Activated CD4-positive, alpha-beta T cell treated with anti-CD3 and anti-CD28 coated beads, Interleukin-2, amount 50 U/mL, for 16 hours (primary cell): ENCODE data around the gene CCDC102A.
"Not testable (repeated sequence)": the region's sequence is repeated elsewhere in the genome, so short reads cannot be mapped to it uniquely, and the experiment has no call there.

Source experiments
- DNase-seq: peaks from one replicate; pipeline ENCODE4 v3.0.0-alpha.2; 2020

Gene CCDC102A

GRCh38 chr16:57499941-57500340 is 36.4 kb downstream of the CCDC102A start:
- DNase-seq: not testable (repeated sequence)

DNA sequence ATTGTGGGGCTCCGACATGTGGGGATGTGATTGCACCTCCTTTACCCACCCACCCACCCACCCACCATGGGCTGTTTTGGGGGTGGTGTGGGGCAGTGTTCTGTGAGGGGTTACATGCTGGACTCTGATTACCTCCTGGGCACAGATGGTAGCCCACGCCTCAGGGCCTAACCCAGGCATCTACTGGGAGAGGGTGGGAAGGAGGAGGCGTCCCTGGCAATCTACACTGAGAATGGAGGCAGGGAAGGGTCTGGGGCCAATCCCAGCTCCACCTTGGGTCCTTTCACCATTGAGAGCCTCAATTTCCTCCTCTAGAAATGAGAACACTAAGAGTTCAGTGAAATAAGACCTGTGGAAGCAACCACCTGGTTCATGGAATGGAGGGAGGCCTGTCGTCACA is 38.3 kb downstream of the CCDC102A start:
- DNase-seq: no peak

DNA sequence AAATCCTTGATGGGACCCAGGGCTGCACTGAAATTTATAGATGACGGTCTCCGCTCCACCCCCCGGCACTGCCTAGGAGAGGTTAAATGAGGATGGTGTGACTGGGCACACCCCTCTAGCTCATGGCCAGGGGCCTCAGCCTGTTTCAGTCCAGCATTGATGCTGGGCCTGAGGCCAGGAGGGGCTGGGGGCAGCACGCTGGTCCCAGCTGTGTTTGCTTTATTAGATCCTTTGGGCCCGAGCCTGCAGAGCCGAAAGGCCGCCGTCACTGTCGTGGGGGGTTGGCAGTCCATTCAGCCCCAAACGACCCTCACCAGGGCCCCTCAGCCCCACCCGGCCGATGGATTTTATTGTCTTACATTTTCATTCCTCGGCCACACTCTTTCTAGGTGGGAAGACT is 39.2 kb downstream of the CCDC102A start:
- DNase-seq: no peak

DNA sequence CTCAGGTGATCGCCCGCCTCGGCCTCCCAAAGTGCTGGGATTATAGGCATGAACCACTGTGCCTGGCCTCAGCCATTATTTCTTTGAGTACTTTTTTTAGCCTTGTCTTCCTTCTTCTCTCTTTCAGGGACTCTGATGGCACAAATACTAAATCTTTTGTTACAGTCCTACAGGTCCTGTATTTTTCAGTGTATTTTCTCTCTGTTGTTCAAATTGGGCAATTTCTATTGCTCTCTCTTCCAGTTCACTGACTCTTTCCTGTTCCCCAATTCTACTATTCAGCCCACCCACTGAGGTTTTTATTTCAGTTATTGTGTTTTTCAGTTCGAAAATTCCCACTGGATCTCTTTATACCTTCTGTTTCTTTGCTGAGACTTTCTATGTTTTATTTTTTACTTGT is 42.6 kb downstream of the CCDC102A start:
- no peak for DNase-seq

GRCh38 chr16:57489229-57489628 is 47.1 kb downstream of the CCDC102A start:
- no peak for DNase-seq

DNA sequence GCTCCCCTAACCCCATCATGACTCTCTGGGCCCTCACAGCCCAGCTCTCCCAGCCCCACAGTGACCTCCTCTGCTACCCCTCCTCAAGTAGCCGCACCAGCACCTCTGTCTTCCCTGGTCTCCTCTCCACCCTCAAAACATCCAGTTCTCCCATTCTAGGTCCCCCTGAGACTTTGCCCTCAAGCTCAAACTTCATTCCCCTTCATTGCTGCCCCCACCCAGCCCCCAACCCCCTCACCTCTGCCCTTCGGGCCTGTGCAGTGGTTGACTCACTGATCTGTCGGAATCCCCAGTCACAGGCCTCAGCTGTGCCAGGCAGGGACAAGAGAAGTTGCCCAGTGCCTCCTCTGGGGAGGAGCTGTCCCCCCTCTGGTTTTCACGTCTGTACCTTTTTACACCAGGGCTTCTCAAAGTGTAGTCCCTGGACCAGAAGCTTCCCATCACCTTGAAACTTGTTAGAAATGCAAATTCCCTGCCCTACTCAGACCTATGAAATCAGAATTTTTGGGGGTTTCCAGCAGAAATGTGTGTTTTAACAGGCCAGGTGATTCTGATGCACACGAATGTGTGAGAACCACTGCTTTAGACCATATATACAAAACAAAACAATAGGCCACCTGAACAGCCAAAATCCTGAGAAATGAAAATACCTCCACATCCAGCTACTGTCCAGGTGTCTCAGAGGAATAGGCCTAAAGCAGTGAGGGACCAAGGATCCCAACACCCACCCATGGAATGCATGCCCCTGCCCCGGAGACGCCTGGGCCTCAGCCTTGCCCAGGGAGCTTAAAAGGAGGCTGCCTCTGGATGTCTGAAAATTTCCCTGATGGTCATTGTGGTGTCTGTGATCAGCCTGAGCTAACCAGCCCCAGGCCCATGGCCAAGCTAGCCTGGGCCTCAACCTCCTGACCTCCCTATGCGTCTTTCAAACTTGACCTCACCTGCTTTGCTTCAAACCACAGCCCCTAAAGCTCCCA is 49.2 kb downstream of the CCDC102A start:
- no peak for DNase-seq

DNA sequence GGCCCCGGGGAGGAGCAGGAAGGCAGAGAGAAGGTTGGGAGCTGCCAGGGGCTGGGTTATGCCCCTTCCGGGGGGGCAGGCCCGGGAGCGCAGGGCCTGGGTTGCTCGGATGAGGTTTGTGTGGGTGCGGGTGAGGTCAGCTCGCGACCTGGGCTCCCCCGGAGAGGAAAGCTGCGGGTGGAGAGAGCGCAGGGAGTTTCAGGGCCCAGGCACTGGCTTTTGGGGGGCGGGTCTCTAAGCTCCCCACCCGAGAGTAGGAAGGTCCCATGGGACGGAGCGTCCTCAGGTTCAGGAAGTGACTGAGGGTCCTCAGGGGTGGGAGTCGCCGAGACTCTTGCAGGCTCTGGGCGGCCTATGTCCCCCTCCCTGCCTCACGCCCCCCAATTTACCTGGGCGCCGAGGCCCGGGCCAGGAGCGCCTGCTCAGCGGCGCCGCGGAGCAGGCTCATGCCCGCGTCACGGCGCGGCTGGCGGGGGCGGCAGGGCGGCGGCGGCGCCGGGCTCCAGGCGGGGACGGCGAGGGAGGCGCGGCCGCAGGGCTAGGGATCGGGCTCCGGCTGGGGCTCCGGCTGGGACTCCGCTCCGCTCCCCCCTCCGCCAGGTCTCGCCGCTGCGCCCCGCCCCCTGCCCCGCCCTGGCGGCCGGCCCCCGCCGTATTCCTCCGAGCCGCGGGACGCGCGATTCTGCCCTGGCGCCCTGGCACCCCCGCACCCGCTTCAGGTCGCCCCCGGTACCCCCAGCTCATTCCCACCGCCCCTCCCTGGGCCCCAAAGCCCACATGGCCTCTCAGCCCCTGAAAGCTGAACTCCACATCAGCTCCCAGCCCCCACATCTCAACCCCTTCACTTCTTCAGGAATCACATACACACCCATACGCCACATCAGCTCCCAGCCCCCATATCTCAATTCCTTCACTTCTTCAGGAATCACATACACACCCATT is 50.2 kb downstream of the CCDC102A start, which contains the start of gene DOK4:
Gene DOK4 (minus strand): TSS at position 578 of the 942 bp plus-strand sequence. CDS start 6,986 bp downstream, outside the sequence.
- DNase-seq: peak; percentile 79

GRCh38 chr16:57485091-57485915 is 51.1 kb downstream of the CCDC102A start:
- no peak for DNase-seq

GRCh38 chr16:57484515-57485005 is 51.8 kb downstream of the CCDC102A start:
- DNase-seq: no peak

- no peak for DNase-seq
Measured at GRCh38 chr16:57483725-57484514, 52.5 kb downstream of the CCDC102A start.

- no peak for DNase-seq
Measured at GRCh38 chr16:57482845-57483545, 53.4 kb downstream of the CCDC102A start.

GRCh38 chr16:57481421-57481820 is 55.0 kb downstream of the CCDC102A start:
- DNase-seq: no peak

GRCh38 chr16:57480754-57481230 is 55.6 kb downstream of the CCDC102A start:
- DNase-seq: no peak

GRCh38 chr16:57479976-57480753 is 56.2 kb downstream of the CCDC102A start:
- no peak for DNase-seq

GRCh38 chr16:57479205-57479975 is 57.0 kb downstream of the CCDC102A start:
- DNase-seq: no peak

DNA sequence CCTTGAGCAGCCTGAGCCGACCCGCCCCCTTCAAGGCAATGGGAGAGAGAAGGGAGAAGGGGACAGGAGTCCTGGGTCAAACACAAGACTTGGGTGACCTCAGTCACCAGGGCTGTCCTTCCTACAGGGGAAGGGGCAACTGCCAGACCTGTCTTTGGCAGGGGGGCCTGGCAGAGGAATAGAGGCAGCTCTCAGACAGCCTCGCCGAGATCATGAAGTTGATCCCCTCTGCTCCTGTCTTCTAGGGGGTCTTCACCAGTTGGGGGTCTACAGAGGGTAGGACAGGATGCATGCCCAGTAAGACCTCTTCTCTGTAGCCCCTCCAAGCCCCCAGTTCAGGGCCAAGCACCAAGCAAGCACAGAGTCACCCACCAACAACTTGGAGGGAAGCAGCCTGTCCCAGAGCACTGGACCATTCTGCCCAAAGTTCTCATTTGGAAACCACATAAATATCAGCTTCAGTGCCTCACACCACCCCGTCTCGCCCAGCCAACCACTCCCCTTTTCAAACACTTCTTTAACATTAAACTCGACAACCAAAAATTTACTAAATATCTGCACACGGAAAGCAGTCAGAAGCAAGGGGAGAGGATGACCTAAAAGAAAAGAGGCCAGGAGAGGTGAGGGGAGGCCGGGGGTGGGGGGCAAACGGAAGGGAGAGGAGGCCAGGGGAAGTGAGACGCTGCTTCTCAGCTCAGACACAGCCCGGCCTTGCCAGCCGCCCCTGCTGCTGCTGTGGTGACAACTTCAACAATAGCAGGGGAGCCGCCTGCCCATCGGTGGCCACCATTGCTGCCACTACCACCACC is 57.8 kb downstream of the CCDC102A start:
- no peak for DNase-seq

DNA sequence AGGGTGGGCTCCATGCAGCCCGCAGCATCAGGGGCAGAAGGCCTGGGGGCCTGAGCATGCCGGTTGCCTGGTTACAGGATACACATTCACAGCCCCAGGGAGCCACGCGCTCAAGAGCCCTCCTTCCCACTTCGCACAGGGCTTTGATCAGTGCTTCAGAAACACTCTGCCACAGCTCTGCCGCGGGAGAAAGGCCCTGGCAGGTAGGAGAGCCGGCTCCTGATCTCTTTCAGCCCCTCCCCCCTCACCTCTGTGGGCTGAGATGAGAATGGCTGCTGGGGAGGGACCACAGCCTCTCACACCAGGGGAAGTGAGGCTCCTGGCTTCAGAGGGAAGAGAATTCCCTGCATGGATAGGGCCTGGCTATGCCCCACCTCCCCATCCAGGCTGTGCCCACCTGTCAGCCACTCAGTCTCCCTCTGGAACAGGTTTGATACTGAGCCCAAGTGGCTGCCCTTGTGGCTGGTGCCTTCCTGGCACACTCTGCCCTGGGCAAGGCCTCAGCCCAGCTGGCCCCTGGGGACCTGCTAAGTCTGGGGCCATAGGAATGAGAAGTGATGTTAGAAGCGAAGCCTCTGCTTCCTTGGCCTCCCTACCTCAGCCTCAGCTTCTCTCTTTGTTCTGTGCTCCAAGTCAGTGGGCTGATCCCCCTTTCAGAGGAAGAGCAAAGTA is 58.7 kb downstream of the CCDC102A start:
- no peak for DNase-seq
